Activated CD4-positive, alpha-beta T cell treated with anti-CD3 and anti-CD28 coated beads, Interleukin-2, amount 50 U/mL, for 1 hour (primary cell): ENCODE data around the gene PCGF2.

ENCODE experiments used
- DNase-seq: peaks from one replicate; pipeline ENCODE4 v3.0.0-alpha.2; 2020

Gene PCGF2

DNA sequence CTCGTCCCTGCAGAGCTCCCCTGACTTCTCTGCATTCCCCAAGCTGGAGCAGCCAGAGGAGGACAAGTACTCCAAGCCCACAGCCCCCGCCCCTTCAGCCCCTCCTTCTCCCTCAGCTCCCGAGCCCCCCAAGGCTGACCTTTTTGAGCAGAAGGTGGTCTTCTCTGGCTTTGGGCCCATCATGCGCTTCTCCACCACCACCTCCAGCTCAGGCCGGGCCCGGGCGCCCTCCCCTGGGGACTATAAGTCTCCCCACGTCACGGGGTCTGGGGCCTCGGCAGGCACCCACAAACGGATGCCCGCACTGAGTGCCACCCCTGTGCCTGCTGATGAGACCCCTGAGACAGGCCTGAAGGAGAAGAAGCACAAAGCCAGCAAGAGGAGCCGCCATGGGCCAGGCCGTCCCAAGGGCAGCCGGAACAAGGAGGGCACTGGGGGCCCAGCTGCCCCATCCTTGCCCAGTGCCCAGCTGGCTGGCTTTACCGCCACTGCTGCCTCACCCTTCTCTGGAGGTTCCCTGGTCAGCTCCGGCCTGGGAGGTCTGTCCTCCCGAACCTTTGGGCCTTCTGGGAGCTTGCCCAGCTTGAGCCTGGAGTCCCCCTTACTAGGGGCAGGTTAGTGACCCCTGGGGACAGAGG is 31.6 kb downstream of the PCGF2 start:
- DNase-seq, result no peak

DNA sequence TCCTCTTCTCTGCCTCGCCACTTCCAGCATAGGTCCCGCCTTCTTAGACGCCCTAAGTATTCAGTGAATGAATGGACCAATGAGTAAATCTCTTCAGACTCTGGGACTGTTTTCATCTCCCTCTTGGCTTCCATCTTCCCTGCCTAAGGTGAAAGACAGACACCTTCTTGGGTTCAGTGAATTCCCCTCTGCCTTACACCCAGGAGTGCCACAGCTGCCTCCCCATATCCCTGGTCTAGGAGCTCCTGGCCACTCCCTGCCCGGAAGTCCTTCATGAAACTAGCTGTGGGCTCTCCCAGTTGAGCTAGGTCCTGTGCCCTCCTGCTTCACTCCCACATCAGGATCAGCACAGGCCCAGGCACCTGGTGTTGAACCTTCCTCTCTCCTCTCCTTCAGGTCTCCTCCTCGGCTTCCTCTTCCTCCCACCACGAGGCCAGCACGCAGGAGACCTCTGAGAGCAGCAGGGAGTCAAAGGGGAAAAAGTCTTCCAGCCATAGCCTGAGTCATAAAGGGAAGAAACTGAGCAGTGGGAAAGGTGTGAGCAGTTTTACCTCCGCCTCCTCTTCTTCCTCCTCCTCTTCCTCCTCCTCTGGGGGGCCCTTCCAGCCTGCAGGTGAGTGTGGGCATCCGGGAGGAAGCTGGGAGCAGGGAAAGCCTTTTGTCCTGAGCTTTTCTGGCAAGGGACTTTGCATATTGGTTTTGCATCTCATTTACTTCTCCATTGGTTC is 32.8 kb downstream of the PCGF2 start:
- DNase-seq, result no peak

DNA sequence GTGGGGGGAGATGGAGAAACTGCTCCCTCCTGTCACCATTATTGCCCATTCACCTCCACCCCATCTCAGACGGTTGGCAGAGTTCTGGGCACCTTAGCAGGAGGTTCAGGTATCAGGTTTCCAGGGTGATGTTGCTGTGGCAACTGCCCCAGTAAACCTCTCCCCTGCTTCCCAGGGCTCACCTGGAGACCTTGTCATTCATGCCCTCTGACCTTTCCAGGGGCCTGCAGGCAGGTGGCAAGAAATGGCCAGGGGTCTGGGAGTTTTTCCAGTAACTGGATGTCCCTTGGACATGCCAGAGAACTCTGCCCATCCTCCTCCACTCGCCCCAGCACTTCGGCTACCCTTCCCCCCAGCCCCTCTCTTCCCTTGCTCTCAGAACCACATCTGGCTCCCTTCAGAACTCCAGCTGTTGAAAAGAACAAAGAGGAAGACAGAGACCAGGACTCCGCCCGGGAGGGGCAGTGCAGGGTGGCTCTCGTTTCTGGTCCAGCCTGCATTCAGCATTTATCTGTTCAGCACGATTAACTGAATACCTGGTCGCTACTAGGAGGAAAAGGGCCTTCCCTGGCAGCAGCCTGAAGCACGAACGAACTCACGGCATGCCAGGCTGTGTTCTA is 34.6 kb downstream of the PCGF2 start:
- no peak for DNase-seq

GRCh38 chr17:38712593-38712992 is 35.5 kb downstream of the PCGF2 start:
- DNase-seq, result no peak

DNA sequence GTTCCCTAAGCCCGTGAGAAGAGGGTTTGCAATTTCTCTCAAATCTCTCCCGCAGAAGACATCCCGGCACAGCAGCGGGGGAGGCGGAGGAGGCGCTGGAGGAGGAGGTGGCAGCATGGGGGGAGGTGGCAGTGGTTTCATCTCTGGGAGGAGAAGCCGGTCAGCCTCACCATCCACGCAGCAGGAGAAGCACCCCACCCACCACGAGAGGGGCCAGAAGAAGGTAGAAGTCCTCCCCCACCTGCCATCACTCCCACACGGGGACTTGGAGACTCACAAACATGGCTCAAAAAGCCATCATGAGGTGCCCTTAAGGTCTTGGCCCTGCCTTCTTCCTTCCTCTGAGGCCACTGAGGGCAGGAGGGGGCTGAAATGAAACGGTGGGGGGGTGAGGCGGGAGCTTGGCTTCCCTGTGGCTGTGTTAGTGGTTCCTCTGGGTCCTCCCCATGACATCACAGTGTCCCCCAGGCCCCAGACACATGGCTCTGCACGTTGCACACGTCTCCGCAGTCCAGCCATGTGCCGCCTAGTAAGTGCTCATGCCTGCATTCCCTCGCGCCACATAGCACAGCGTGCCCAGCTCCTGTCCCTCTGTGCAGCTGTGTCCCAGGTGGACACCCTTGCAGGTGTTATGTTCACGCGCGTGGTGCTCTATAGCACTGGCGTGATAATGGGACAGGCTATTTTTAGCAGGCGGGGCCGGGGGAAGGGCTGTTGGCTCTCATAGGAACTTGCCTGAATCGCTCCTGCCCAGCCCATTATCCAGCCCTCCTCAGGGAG is 36.2 kb downstream of the PCGF2 start:
- DNase-seq, result no peak

DNA sequence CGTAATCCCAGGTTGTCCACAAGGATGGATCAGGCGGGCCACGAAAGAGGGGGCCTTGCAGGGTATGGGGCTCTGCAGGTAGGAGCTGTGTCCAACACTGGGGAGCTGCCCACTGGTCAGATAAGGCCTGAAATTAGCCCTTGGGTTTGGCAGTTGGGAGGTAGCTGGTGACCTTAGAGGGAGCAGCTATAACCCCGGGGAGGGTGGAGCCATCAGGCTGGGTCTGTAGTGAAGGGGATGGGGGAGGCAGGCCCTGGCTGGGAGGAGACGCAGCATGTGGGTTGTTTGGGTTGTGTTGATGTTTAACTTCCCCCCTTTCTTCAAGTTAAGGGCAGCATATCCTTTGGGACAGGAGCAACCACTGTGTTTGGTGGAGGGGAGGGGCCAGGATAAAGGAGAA is 37.2 kb downstream of the PCGF2 start:
- DNase-seq, result no peak

- DNase-seq, result no peak
Observed at GRCh38 chr17:38710604-38710962, 37.6 kb downstream of the PCGF2 start.

DNA sequence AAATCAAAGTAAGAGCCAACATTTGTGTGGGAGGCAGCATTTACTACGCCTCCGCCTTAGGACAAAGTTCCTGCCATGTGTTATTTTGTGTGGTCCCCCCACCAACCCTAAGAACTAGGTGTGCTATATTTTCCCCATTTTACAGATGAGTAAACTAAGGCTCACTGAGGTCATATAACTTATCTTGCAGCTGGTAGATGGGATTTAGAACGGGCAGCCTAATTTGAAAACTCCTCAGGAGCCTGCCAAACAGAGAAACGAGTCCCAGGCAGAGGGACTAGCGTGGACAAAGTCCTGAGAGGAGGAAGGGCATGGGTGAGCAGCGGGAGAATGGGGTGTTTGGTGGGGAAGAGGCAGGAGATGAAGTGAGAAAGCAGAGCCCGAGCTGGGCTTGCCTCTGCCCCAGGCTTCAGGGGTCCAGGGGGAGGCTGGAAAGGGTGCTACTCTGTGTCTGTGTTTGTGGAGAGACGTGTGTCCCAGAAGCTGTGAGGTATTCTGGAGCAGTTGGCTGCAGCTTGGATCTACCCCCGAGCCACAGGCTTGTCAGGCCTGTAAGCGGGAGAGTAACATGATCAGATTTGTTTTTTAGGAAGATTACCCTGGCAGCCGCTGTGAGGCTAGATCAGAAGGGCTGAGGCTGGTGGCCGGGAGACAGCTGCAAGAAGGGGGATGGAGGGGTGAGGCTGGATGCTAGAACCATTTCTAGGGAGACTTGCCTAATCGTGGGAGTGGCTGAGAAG is 38.1 kb downstream of the PCGF2 start:
- DNase-seq, result no peak

DNA sequence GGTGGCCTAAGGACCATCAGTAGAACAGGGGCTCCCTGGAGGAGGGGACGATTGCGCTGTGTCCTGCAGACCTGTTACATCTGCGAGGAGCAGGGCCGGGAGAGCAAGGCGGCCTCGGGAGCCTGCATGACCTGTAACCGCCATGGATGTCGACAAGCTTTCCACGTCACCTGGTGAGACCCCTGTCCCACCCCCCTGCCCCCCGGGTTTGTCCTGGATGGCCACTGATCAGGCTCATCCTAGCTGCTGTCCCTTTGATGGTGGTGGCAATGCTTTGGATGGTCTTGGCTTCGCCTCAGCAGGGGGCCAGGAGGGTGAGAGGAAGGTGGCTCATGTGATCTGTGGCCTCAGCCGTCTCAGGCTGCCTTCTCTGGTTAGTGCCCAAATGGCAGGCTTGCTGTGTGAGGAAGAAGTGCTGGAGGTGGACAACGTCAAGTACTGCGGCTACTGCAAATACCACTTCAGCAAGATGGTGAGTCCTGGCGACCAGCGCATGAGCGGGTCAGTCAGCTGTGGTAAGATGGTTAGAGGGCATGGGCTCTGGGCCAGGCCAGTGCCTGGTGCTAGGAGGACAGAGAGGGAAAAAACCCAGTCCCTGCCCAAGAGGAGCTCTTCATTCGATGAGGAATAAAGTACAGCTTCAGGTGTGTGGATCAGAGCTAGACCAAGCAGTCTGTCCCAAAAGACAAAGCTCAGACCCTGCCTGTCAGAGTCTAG is 38.9 kb downstream of the PCGF2 start:
- no peak for DNase-seq

GRCh38 chr17:38707678-38708351 is 40.3 kb downstream of the PCGF2 start:
- DNase-seq, result no peak

DNA sequence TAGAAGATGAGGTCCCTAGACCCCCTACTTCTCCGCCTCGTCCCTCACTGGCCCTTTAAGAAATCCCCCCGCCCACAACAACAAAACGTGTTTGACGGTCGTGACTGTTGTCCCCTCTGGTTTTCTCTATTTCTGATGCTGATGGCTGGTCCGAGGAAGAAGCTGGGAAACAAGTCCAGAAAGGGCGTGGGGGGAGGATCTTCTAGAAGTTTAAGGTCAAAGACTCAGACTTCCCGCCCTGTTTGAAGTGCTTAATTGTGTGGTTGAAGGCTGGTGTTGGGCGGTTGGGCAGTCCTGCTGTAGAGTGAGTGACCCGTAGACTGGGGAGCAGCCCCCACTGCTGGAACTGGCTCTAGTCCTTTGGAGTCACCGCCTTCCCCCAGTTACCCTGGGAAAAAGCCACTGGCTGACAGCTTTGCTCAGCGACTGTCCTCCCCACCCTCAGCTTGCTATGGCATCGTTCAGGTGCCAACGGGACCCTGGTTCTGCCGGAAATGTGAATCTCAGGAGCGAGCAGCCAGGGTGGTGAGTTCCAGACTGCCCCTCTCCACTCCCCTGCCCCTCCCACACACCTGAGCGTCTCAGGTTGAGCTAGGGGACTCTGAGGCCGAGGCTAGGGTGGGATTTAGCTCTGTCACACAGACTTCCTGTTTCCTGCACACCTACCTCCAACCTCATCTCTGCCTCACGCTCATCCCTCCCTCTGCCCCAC is 41.5 kb downstream of the PCGF2 start:
- no peak for DNase-seq

DNA sequence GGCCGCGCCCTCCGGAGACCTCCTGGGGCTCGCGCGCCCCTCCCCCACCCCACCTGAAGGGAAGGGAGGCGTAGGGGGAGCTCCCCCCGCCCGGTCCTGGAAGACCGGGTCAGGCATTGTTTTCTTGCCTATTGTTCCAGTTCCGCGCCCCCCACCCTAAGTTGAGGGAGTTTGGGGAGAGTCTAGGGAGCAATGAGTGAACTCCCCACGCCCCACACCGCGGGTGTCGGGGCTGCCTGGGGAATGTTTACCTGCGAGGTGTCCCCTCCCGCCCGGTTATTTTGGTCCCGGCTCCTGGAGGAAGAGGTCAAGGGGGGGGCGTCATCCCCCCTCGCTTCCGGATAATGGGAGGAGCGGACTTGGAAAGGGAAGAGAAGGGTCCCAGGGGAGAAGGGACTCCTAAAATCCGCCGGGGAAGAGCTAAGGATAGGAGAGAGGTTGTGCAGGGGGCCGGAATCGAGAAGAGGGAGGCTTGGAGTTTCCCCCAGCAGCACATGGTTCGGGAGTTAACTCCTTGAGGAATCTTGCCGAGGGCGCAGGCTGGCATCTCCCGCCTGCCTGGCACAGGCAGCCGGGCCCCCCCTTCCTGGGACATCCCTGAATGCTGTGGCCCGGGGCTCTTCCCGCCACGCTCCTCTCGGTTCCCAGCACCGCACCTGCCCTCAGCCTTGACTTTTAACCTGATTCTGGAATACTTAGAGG is 42.2 kb downstream of the PCGF2 start:
- DNase-seq, result no peak

DNA sequence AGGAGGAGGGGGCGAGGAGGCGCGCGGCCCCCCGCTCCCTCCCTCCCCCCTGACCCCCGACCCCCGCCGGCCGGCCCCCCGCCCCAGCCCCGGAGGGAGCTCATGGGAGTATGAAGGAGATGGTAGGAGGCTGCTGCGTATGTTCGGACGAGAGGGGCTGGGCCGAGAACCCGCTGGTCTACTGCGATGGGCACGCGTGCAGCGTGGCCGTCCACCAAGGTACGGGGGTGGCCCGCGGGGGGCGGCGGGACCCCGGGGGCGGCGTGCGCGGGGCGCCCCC is 42.7 kb downstream of the PCGF2 start:
- DNase-seq, result peak; percentile 20

- peak; percentile 79 for DNase-seq
Observed at GRCh38 chr17:38704606-38705522, 43.3 kb downstream of the PCGF2 start, which contains the start of gene MLLT6. TSS of gene MLLT6 (plus strand) at chr17:38705273. CDS start at chr17:38705633, 360 bp downstream.

DNA sequence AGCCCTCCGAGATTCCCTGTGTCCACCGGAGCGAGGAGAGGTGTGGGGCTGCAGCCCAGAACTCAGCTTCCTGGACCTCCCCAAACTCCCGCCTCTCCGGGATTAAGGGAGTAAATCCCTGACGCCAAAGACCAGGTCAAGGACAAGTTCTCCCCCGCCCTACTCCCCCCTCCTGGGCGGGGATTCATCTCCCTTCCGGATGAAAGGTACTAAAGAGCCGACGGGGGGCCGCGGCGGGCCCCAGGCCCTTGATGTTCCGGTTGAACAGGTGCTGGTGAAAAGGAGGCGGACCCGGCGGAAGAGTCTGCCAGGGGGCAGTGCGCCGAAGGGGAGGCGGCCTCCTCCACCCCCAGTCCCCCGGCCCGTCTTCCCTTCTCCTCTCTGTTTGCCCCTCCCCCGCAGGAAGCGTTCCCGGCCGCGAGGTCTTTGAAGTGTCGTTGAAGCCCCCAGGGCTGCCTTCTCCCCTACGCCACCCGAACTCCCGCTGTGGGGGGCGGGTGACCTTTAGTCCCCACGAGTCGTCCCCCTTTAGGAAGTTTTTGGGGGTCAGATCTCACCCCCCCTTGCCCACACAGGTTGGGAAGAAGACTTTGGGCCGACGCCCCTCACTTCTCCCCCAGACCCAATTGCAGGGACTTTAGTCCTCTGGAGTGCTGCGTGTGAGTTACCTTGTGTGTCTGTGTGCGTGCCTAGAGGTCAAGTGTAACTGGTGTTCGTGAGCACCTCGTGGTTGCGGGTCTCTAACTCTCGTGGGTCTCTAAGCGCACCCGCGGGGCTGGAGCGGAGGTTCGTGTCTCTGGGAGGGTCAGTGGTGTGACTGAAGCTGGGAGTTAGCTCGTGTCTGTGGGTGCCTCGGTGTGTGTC is 44.2 kb downstream of the PCGF2 start:
- peak; percentile 61 for DNase-seq

- no peak for DNase-seq
Observed at GRCh38 chr17:38702916-38703741, 45.0 kb downstream of the PCGF2 start.
